B cell (primary cell): Measurements from ENCODE around the gene TTC39B.

Experiments used
- EZH2 ChIP-seq: IDR thresholded peaks from 2 replicates; pipeline ENCODE4 v1.6.1; 2012; ENCODE audit warnings: borderline replicate concordance, low read depth, mild to moderate bottlenecking, moderate library complexity, low read length; ENCODE audit not compliant: insufficient read depth, poor library complexity, severe bottlenecking
- TF ChIP-seq, protein P1 (sequence below): fragments of 200-600 bp; IDR thresholded peaks from one replicate; pipeline ENCODE4 v1.8.0; 2022; ENCODE audit warnings: antibody characterized with exemption, mild to moderate bottlenecking

DNA sequence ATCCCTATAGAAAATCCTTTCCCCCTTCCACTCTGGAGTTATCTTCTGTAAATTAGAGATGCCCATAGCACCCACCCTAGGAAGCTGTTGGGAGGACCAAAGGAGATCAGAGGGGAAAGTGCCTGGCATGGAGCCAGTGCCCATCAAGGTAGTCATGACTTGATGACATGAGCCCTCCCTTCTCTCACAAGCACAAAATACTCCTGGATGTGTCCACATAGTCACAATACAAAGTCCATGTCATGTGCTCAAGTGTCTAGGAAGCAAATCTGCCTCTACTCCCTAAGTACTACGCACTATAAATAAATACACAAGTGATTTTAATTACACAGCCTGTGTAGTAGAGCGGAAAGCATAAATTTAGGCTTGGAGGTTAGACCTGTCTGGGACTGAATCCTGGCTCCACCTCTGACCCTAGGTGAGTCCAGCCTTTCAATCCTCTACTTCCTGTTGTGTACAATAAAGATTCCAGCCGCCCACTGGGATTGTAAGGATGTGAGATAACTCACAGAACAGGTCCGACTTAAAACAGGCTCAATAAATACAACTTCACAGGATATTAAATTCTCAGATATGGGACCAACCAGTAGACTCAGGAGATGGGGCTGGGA lies 30.6 kb downstream of the TTC39B start:
- TF ChIP-seq, protein P1, sequence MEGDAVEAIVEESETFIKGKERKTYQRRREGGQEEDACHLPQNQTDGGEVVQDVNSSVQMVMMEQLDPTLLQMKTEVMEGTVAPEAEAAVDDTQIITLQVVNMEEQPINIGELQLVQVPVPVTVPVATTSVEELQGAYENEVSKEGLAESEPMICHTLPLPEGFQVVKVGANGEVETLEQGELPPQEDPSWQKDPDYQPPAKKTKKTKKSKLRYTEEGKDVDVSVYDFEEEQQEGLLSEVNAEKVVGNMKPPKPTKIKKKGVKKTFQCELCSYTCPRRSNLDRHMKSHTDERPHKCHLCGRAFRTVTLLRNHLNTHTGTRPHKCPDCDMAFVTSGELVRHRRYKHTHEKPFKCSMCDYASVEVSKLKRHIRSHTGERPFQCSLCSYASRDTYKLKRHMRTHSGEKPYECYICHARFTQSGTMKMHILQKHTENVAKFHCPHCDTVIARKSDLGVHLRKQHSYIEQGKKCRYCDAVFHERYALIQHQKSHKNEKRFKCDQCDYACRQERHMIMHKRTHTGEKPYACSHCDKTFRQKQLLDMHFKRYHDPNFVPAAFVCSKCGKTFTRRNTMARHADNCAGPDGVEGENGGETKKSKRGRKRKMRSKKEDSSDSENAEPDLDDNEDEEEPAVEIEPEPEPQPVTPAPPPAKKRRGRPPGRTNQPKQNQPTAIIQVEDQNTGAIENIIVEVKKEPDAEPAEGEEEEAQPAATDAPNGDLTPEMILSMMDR: no peak
- TF ChIP-seq EZH2: no peak
